NK-92 (cell line): ENCODE measurements around the gene ABHD12.

Source experiments
- DNase-seq: peaks from one replicate; lab custom pipeline; 2025; ENCODE audit not compliant: unreplicated experiment; lab: John Stamatoyannopoulos, UW

ABHD12 gene

DNA sequence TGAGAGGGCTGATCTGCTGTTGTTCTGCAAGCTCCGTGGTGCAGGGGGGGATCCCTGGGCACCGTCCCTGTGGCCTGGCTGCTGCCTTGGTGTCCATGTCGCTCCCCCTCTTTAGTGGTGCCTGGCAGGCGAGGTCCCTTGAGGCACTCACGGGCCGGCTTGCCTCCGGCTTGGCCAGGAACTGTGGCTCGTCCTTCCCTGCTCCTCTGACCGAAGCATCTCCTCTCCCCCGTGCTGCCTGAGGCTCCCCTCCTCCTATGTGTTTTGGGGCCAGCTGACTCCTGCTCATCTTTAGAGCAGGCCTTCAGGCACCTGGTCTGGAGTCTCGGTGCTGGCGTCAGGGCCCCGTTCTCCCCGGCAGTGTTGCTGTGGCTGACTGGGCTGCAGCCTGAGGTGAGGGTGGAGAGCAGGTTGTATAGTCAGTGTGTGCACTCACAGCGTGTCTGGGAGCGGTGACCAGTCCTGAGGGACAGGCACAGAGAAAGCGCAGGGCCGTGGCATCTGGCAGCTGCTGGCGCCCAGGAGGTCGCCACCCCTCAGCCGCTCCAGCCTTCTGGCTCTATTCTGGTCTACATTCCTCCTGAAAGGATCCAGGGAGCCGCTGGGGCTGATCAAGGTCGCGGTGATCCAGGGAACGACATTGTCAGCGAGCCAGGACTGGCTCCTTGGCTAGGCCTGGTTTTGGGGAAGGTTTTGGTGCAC lies 99.1 kb downstream of the ABHD12 start:
- DNase-seq = no peak

DNA sequence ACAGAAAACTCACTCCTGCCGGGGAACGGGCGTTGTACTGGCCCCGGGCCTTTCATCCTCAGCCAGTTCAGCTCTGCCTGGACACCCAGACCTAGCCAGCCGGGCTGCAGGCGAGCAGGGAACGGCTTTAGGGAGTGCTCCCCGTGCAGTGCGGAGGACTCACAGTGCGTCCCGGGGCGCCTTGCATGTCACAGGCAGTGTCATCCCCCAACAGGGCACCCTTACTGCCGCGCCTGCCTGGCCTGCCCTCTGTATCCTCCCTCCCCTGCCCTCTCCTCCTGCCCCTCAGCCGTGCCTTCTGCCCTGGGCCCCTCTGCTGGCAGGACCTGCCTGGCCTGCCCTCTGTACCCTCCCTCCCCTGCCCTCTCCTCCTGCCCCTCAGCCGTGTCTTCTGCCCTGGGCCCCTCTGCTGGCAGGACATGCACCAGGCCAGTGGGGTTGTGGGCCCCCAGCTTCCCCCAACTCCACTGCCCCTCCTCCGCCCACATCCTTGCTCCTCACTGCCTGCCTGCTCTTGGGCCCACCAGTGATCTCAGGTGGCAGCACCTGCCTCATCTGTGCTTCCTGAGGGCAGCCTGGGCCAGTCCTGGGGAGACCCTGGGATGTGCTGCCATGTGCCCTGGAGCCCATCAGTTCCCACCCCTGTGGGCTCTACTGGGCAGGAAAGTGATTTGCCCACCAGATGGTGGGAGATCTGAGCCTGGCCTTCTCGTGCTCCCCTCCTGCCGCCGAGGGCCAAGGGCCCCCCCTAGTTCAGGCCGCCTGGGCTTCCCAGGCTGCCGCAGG lies 99.8 kb downstream of the ABHD12 start:
- no peak for DNase-seq

DNA sequence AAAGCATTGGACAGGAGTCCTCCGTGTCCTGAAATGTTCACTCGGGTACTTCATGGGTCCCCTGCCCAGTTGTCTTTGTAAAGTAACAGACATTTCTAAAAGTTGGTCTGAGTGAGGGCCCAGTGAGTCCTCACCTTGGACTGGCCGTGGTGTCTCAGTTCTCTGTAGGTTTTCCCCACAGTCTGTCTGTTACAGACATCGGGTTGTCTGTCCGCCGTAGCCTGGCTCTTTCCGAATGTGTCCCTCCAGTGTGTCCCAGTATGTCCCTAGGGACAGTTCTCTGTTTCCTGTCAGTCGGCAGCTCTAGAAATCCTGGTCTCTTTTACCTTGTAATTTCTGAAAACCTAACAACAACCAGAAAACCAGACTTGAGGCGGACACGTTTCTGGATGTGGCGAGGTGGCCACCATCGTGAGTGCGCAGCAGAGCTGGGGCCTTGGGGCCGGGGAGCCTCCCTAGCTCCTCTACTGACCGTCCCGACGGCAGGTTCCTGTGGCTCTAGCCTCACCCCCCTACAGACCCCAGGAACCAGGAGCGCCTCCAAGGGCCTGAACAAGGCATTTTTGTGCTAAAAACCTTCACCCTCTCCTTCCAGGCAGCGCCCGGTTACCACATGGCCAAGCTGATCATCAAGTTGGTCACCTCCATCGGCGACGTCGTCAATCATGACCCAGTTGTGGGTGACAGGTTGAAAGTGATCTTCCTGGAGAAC lies 100.6 kb downstream of the ABHD12 start:
- no peak for DNase-seq

DNA sequence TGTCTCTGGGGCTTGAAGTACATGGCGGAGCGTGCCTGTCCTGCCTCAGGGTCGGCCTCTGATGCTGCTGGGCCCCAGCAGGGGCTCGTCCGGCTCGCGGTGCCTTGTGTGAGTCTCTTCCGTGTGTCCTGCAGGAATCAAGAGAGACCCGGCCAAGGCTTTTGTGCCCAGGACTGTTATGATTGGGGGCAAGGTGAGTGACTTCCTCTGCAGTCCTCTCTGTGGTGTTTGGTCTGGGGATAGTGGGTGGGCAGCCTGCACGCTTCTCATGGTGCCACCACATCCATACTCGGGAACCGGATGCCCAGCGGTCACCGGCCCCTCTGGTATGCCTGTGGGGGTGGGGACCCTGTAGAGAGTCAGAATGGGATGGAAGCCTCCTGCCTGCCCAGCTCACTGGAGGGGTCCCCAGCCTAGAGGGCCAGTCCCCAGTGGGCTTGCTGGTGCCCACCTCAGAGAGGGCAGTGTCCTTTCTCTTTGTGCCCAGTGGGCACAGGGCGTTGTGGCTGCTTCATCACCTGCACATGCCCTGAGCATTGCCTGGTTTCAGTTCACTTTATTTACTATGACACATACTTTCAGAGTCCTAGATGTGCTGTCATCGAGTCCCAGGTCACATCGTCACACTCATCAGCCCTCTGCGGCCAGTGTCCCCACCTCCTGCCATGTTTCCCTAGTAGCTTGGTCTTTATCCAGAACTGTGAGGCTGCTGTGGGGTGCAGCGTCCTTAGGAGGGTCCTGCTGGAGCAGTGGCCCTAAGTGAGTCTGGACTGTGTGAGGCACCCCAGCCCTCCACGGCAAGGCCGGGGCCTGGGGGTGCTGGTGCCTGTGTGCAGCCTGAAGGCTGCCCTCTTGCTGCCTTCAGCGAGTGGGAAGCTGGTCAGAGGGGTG lies 102.1 kb downstream of the ABHD12 start:
- no peak for DNase-seq

DNA sequence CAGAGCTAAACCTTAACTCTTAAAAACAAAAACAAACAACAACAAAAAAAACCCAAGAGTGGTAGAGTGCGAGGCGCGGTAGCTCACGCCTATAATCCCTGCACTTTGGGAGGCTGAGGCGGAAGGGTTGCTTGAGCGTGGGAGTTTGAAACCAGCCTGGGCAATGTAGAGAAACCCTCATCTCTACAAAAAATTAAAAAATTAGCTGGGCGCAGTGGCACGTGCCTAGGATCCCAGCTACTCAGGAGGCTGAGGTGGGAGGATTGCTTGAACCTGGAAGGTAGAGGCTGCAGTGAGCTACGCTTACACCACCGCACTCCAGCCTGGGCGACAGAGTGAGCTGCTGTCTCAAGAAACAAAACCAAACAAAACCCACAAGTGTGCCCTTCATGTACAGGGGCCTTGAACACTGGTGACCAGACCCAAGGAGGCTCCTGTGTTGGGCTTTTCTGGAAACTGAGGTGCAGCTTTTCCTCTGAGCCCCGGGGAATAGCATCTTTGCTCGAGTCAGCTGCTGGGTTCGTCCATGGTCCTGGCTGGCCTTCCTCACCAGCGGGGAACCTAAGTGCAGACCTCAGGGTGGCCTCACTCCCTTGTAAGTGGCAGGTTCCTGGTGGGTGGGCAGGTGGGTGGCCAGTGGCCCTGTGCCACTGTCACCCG lies 102.9 kb downstream of the ABHD12 start:
- no peak for DNase-seq

DNA sequence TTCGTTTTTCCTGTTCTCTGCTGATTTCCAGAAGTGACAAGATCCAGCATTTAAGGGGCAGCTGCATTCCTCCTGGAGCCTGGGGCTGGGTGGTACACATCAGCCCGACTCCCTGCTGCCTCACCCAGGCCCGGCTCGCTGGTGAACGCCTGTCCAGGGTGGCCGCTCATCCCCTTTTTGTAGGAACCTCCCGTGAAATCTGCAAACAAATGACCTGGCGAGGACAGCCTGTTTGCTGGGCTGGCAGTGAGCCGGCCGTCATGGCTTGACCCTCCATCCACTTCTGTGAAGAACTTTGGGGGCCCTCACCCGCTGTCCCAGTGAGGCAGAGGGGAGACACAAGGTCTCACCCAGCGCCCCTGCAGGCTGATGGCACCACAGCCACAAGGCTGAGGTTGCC lies 103.7 kb downstream of the ABHD12 start:
- no peak for DNase-seq

DNA sequence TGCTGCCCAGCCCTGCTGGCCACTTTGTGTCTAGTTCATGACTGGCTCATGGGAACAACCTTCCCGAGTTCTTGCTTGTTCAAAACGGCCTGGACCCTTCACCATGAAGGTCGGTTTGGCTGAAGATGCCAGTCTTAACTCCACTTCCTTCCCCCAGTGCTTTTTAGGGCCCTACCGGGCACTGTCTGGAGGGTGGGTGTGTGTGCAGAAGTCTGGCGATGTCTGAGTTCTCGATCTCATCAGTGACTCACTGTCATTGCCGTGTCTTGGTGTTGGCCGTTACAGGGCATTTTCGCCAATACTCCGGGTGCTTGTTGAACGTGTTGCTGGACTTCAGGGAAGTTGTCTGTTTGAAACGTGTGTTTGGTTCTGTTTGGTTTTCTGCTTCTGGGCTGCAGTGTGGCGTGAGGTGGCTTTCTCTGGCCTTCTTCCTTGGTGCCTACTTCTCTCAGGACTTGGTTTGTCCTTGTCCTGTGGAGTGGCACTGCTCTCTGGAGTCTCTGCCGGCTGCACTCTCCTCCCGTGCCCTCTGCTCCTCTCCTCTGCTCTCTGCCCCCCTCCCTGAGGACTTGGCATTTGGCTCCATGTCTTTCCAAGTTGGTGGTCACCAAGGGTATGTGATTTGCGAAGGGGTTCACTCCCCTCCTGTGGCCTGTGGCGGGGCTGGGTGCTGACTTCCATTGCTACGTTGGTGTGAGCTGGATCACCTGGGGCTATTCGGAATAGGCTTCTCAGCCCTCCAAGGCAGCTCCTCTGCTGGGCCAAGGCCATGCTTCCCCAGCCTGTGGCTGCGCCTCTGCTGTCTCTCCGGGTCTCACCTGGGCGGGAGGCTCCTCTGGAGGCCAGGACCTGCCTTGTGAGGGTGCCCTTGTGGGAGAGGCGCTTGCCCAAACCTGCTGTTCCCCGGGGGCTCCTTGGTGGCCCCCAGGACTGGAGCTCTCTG lies 104.5 kb downstream of the ABHD12 start:
- no peak for DNase-seq

DNA sequence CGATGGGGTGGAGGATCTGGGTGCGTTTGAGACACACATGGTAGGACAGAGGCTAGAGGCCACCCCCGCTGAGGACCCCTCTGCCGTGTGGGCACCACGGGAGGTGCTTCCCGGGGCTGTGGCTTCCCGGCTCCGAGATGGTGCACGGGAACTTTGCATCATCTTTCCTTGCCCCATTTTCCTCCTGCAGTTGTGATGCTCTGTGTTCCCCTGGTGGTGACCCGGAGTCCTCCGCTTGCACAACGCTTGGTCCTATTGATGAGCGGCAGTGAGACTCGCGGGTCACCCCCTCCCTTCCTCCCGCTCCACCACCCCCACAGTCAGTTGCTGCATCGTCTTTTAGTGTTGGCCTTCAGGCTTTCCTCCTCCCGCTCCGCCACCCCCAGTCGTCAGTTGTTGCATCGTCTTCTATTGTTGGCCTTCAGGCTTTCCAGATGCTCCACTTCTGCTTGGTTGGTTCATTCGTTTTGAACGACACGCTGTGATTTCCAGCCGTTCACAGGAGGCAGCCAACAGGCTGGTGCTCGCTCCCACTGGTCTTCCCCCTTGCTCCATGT lies 105.5 kb downstream of the ABHD12 start:
- no peak for DNase-seq

DNA sequence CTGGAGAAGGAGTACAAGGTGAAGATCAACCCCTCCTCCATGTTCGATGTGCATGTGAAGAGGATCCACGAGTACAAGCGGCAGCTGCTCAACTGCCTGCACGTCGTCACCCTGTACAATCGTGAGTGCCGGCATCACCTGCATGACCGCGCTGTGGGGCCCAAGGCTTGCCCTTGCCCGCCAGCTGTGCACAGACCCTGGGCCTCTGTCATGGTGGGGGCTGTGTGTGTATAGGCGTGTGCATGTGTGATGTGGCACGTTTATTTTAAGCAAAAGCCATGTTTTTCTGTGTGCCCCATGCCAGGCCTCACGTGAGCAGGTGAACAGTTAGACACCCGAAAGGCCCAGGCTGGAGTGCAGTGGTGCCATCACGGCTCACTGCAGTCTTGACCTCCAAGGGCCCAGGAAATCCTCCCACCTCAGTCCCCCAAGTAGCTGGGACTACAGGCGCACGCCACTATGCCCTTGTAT lies 106.5 kb downstream of the ABHD12 start:
- no peak for DNase-seq

DNA sequence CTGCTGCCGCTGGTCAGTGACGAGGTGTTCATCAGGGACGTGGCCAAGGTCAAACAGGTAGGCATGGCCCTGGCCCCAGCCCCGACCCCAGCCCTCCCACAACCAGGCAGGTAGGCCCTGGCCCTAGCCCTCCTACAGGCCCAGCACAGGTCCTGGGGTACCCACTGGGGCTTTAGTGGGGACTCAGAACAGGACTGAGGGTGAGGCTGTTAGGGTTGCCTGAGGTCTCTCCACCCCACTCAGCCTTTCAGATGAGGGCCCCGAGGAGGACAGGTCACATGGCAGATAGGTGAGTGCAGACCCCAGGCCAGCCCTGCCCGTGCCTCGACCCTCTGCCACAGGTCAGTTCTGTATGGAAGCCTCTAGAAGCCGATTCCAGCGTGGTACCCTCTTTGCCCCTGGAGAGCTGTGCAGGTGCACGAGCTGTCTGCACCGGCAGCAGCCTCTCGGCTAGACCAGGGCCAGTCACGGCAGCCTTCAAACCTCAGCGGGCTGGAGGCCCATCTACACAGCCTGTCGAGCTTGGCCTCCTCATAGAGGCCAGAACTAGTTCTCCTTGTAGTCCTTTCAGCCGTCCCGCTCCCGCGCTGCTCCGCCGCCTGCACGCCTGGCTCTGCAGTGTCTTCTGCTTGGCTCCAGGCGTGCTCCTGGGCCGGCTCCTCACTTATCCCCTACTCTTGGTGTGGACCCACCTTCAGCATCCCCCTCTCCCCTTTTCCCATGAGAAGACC lies 107.2 kb downstream of the ABHD12 start:
- no peak for DNase-seq

DNA sequence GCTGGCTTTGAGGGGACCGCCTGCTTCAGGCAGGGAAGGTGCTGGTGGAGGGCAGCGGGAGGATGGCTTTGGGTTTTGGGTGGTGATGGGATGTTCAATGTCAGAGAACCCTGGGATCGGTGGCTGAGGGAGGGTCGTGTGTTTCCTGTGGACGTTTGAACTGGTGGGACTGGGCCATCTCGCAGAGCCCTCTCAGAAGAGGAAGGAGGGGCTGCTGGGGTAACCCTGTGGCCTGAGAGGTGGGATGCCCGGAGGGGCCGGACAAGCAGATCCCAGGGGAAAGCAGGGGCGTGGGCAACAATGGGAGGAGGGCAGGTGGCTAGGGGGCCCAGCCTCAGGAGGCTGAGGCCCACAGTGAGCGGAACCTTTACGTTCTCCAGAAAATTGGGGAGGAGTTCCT lies 107.8 kb downstream of the ABHD12 start:
- DNase-seq = no peak

DNA sequence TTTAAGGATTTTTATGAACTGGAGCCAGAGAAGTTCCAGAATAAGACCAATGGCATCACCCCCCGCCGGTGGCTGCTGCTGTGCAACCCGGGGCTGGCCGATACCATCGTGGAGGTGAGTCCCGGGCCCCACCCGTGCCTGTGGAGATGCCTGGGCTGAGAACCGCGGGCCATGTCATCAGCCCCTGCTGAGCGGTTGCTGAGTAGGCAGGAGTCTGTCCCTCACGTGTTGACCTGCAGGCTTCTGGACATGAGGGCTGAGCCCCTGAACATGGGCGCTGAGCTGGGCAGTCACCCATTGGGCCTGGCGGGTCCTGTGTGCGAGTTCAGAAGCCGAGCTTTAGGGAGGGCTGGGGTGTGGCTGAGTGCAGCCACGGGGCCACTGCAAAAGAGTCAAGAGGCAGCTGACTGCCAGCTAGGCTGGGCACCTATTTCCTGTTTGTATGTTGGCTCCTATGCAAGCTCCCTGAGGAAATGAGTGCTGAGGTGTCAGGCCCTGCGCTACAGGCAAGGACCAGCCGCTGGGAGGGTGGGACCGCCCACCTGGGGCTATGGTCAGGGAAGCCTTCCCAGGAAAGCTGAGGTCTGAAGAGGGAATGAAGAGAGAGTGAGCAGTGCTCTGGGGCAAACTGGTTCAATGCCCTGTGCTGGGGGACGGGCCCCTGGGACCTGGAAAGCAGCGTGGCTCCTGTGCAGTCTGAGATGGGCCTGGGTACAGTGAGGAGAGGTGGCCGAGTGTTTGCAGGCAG lies 108.4 kb downstream of the ABHD12 start:
- no peak for DNase-seq

DNA sequence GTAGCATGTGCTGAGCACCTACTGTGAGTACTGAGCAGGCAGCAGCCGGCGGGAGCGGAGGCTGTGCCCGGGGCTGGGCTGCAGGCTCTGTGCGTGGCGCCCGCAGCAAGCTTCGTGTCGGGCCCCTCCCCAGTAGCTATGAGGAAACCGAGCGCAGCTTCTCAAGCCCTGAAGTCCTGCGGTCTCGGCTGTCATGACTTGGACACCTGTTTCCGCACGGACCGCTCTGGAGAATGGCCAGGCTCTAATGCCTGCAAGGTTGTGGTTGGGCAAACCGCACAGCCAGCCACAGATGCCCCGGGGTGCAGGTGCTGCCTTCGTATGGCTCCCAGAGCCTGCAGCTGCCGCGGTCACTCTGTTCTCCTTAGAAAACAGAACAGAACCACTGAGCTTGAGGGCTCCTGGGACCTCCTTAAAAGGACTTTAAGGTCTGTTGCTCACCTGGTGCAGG lies 109.1 kb downstream of the ABHD12 start:
- no peak for DNase-seq

DNA sequence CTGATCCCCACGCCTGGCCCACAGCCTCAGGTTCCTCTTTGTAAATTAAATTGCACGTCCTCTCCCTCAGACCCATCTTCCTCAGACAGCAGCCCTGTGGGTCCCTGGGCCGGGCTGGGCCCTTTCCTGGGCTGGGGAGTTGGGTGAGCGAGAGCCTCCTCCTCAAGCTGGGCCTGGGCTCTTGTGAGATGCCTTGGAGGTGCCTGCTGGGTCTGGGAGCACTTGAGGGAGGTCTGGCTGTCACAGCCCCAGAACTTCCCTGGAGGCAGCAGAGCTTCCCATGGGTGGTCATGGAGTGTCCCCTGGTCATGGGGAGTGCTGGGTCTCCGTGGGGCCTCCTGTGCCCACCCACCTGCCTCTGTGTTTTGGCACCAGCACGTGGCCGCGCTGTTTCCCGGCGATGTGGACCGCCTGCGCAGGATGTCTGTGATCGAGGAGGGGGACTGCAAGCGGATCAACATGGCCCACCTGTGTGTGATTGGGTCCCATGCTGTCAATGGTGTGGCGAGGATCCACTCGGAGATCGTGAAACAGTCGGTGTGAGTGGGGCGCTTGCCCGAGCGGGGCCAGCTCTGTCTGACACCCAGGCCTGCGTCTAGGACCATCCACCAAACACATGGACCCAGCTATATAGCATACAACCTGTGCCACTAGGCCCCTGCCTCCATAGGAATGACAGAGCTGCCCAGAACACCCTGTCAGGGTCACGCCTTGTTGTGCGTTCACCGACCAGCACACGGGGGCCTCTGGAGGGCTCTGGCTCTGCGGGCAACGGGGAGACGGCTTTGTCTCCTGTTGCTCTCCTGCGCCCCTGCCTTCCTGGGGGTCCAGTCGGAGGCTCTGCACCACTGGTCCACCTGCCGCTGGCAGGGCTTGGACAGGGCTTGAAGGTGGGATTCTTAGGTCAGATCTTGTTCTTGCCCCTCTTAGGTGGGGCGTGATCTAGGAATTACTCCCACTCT lies 109.8 kb downstream of the ABHD12 start:
- no peak for DNase-seq

DNA sequence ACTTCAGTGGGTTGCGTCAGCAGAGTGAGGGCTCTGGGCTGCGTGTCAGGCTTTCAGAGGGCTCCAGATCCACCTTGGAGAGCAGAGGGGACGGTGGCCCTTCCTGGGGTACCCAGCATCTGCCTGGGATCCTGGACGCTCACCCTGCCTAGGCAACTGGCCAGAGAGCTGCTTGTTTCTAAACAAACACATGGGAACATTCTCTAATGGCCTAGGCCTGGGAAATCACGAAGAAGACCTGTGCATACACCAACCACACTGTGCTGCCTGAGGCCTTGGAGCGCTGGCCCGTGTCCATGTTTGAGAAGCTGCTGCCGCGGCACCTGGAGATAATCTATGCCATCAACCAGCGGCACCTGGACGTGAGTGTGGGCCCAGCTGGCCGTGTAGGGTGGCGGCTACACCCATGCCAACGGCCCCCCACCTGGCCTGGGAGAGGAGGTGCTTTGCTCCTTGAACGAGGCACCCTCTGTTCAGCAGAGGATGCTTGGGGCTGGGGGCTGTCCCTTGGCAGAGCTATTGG lies 110.5 kb downstream of the ABHD12 start:
- no peak for DNase-seq

DNA sequence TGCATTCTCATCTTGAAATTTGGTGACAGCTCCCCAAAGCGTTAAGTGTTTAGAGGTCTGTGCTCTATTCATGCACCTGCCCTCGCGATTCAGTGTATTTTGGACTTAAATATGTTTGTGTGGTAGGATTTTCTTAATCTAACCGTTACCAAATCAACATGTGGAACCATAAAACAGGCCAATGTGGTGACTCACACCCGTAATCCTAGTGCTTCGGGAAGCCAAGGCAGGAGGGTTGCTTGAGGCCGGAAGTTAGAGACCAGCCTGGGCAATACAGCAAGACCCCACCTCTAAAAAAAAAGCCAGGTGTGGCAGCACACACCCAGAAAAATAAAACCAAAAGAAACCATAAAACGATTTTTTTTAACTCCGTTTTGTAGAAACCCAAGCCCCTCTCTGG lies 111.2 kb downstream of the ABHD12 start:
- DNase-seq = no peak
